HTERT RPE-1 (cell line): ENCODE results near the gene CYTH1.

Experiments
- in situ Hi-C: fragments of 300-500 bp; cut with MboI; formaldehyde crosslinking; loops from 4 replicates; pipeline ENCODE4 v1.14.3; 2020; ENCODE audit warnings: low sequenced_read_pairs

CYTH1 gene, protein sequence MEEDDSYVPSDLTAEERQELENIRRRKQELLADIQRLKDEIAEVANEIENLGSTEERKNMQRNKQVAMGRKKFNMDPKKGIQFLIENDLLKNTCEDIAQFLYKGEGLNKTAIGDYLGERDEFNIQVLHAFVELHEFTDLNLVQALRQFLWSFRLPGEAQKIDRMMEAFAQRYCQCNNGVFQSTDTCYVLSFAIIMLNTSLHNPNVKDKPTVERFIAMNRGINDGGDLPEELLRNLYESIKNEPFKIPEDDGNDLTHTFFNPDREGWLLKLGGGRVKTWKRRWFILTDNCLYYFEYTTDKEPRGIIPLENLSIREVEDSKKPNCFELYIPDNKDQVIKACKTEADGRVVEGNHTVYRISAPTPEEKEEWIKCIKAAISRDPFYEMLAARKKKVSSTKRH

GRCh38 chr17:78781893-78782304 lies at the start of gene CYTH1:
TSS of gene CYTH1 (minus strand) at chr17:78782273. CDS start at chr17:78782223, 50 bp downstream.
- in situ Hi-C loops: no loop called here

DNA sequence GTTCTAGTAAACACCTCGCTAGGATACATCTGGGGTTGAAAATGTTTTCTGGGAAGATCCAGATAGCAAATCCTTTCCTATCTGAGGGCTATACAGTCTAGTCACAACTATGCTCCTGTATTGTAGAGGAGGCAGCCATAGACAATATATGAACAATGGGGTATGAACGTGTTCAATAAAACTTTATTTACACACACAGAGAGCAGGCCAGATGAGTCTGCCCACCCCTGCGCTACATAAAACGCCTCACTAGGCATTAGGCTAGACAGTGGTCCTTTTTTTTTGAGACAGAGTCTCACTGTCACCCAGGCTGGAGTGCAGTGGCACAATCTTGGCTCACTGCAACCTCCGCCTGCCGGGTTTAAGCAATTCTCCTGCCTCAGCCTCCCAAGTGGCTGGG lies 47.4 kb upstream of the CYTH1 start:
- in situ Hi-C loops: no loop called here

- in situ Hi-C loops: no loop called here
These were observed 46.6 kb upstream of the CYTH1 start for GRCh38 chr17:78828470-78829185.

DNA sequence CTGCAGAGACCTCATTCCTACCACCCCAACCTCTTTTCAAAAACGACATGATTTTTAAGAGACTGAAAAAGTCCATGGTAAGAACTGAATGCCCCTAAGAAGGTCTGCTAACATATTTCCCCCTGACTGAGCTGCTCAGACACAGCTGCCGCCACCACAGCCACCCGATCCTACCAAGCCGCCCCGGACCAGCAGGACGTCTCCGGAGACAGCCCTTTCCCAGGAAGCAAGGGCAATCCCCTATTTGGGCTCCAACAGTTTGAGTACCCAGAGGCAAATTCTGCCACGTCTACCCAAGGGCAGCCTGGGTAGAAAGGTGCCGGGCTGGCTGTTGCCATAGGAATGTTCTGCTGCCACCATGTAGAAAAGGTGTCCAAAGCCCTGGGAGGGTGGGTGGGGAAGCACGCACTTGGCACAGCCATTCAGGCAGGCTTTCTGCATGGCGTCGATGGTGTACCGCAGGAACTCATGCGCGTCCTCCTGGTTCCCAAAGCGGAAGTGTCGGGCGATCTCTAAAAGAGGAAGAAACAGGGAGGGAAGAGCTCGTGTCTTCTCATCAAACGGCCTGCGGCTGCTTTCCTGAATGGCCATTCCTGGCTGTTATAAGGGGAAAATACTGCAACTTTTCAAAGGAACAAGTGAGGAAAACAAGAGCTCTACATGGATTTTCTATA lies 44.9 kb upstream of the CYTH1 start:
- in situ Hi-C loops: no loop called here

- in situ Hi-C loops: no loop called here
These were observed 44.3 kb upstream of the CYTH1 start for GRCh38 chr17:78826421-78826820.

DNA sequence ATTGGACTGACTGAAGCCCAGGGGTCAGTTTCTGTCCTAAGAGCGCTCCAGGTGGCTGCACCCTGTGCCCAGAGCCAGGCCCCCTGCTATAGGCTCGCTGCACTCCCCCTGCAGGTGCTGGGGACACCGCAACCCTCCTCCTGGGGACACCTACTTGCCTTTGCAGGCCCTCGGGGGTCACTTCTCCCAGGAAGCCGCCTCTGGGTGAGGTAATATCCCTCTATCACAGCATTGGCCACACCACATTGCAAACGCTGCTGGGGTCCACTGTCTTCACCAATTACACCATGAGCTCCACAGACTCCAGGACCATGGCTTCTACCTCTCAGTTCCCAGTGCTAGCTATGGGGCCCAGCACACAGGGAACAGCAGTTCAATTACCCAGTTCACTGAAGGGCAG lies 43.6 kb upstream of the CYTH1 start:
- in situ Hi-C loops: no loop called here

GRCh38 chr17:78824240-78824639 lies 42.2 kb upstream of the CYTH1 start:
- in situ Hi-C loops: no loop called here

GRCh38 chr17:78823282-78824046 lies 41.4 kb upstream of the CYTH1 start:
- in situ Hi-C loops: no loop called here

DNA sequence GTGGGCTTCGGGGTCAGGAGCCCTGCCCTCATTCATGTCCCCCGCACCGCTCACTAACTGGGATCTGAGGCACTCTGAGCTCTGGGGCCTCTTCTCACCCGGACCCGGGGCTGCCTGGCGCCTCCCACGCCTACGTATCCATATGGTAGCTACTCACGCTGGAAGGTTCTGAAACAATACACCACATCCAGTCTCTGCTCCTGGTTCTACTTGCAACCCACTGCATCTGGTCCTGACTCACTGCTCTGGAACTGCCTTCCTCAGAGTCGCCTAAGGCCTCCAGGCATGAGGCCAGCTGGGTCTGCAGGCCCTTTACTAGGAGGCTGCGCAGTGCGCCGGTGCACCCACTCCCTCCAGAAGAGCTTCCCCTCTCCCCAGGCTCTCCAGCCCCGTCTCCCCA lies 40.5 kb upstream of the CYTH1 start:
- in situ Hi-C loops: no loop called here

- in situ Hi-C loops: no loop called here
These were observed 39.9 kb upstream of the CYTH1 start for GRCh38 chr17:78821961-78822360.

DNA sequence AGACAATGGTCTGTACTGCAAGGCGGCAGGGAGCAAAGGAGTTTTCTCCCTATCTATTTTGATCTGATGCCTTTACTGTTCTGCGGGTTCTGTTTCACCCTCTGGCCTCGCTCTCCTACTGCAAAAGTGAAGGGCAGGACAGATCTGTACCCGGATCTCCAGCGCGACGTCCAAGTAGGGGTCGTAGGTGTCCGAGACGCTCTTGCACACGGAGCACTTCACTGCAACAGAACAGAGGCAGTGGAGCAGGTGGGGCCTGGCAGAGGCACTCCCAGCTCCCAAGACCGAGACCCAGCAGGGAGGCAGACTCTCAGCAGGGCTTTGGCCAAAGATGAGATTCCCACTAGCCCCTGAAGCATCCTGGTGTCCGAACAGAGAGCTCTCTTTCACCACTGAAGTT lies 38.8 kb upstream of the CYTH1 start:
- in situ Hi-C loops: no loop called here

DNA sequence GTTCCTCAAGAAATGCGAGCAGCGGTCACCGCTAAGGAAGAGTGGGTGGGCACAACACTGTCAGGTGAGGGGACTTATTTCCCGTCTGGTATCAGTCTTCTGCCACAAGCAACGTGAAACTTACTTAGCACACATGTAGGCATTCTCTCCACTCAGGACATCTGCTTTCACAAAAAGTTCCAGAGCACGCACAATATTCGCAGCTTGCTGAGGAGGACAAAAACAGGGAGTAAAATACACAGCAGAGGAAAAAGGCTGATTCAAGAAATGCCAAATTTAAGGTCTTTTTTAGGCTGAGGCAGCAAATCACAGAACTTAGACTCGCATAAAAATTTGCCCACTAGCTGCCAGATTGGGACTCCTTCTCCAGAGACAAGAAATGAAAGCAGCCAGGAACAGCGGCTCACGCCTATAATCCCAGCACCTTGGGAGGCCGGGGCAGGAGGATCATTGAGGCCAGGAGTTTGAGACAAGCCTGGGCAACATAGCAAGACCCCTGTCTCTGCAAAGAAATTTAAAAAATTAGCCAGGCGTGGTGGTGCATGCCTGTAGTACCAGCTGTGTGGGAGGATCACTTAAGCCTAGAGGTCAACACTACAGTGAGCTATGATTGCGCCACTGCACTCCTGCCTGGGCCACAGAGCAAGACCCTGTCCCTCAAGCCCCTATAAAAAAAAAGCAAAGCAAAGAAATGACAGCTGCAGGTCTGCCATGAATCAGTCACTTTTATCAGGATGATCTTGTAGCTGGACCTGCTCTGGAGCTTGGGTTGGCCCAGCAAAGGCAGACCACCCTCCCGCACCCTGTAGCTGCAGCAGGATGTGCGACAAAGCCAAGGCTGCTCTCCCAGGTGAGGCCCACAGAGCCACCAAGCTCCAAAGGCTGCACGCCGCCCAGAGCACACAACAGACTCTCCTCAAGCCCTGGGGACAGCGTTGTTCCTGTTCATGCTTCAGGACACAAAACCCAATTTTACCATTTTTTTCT lies 38.0 kb upstream of the CYTH1 start:
- in situ Hi-C loops: no loop called here

DNA sequence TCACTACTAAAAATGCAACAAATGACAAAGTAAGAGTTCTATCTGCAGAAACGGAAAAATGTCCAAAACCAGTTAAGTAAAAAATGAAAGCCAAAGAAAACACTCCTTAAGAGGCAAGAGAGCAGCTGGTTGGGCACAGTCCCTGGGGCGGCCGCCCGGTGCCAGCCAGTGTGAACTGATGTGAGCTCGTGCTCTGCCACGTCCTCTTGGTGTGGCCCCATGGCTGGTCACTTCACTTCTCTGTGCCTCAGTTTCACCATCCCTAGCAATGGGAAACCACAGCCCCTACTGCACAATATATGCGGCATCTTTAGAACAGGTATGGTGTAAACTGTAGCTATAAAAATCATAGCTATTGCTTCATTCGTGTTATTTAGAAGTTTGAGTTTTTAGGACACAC lies 37.3 kb upstream of the CYTH1 start:
- in situ Hi-C loops: no loop called here

GRCh38 chr17:78818932-78819331 lies 36.9 kb upstream of the CYTH1 start:
- in situ Hi-C loops: no loop called here

GRCh38 chr17:78818152-78818846 lies 36.2 kb upstream of the CYTH1 start:
- in situ Hi-C loops: no loop called here

DNA sequence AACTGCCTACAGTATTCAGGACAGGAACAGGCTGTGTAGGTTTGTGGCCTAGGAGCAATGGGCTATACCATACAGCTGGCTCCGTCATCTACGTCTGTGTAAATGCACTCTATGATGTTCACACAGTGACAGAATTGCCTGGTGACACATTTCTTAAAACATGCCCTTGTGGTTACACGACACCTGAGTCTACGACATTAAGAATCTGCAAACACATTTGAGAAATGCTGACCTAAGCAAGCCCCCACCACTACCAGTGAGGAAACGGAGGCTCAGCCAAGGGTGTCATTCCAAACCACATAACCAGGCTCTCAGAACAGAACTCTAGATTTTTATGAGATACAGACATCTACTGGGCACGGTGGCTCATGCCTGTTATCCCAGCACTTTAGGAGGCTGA lies 35.0 kb upstream of the CYTH1 start:
- in situ Hi-C loops: no loop called here

DNA sequence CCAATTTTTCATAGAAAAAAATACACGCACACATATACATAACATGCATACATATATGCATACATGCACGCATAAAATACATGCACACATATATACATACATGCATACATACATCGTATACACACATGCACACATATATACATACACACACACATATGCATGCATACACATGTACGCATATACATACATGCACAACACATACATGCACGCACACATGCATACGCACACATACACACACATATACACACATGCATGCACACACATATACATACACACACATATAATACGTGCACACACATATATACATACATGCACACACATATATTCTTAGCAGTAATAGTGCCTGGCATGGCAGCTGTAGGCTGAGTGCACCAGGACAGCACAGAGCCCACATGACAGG lies 33.6 kb upstream of the CYTH1 start:
- in situ Hi-C loops: no loop called here

- in situ Hi-C loops: no loop called here
These were observed 30.8 kb upstream of the CYTH1 start for GRCh38 chr17:78812855-78813254.

GRCh38 chr17:78808163-78808562 lies 26.1 kb upstream of the CYTH1 start:
- in situ Hi-C loops: no loop called here
